Measurements from ENCODE around the gene SH3GL1. TPM values are rescaled to one million over a fixed set of nuclear protein-coding genes. Genes with fewer than 3 reads are reported as not detected.
A peak's percentile ranks its signal among the peaks of the same experiment; 100 is the strongest.

The SH3GL1 gene
- polyA plus RNA-seq, 1 of the 3 experiments (the other 2 are of a cell fraction): 82.8 TPM

DNA sequence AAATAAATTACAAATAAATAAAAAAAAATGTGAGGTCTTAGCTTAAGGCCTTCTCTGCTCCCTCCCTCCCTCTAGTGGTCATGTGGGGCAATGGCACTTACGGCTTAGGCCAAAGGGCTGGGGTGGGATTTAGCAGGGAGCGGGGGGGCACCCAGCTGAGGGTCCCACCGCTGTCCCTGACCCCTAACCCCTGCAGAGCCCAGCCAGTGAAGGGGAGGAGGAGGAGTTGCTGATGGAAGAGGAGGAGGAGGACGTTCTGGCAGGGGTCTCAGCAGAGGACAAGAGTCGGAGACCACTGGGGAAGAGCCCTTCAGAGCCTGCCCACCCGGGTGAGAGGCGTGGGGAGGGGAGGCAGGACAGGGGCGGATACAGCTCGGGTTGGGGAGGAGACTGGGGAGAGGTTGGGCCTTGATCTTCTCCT is 47.6 kb downstream of the SH3GL1 start:
- H3K9me3 ChIP-seq: no peaks in the 10 kb centered on the region
- 55% methylated on average over 6 of the region's 9 CpGs for WGBS (ENCODE audit: low lambda C conversion rate)
- POLR2A ChIA-PET: interaction anchor here (0.7 to 1.4 kb wide), 3 partner anchors 10 to 86 kb away, joined by 3 to 5 read pairs (median 3); no protein-coding TSS in a partner anchor
- no peaks in the 10 kb centered on the region for H3K4me1 ChIP-seq (ENCODE audit: control insufficient read depth in 1 of 2, insufficient read depth in 2 of 2, low read depth in 1 of 2, low read length in 1 of 2)
- CTCF ChIA-PET: interaction anchor here (0.6 to 9.7 kb wide), 35 partner anchors 9 to 120 kb away, joined by 3 to 130 read pairs (median 6); partner anchors contain the start of genes MPND, SH3GL1, SHD and STAP2
- peaks cover 14% of the 10 kb centered on the region for H3F3A ChIP-seq (replicated peaks; ENCODE audit: insufficient read depth)
- H3K9me2 ChIP-seq: no peaks in the 10 kb centered on the region
- H3K9ac ChIP-seq: no peak overlapping the region
- H3K4me3 ChIP-seq (ENCODE audit: low read depth in 2 of 2, low read length in 1 of 2): peak overlapping the region in 1 of 2 experiments; percentile 41; a peak in 1 of 4 replicates
- H3K27me3 ChIP-seq (ENCODE audit: insufficient read depth): no peaks in the 10 kb centered on the region
- H2AFZ ChIP-seq (ENCODE audit: low read depth): no peak overlapping the region
- peaks cover 4 to 11% of the 10 kb centered on the region in 2 experiments for H3K36me3 ChIP-seq (replicated peaks in 1 of 2; ENCODE audit: control insufficient read depth in 1 of 2, insufficient read depth in 2 of 2, low read length in 1 of 2)
- H4K20me1 ChIP-seq (ENCODE audit: insufficient read depth): no peaks in the 10 kb centered on the region
- no peak overlapping the region for H3K4me2 ChIP-seq
- DNase-seq: peak; percentile 88
- no peaks in the 10 kb centered on the region for H3K79me2 ChIP-seq (ENCODE audit: insufficient read depth)
- H3K27ac ChIP-seq (ENCODE audit: low read depth in 2 of 2, low read length in 1 of 2): no peak overlapping the region; a peak in 1 of 4 replicates
- TF ChIP-seq CHD2 (IDR thresholded peaks at IDR 0.05; ENCODE audit: low read length, partially characterized antibody) (no peak), SMC3 (IDR thresholded peaks at IDR 0.05; ENCODE audit: low read depth, low read length) (peak; percentile 51), TAF1 (IDR thresholded peaks at IDR 0.05; ENCODE audit: borderline replicate concordance, low read depth, low read length) (no peak), RAD21 (IDR thresholded peaks at IDR 0.05; ENCODE audit: low read length) (peak; percentile 69), RFX5 (IDR thresholded peaks at IDR 0.05; ENCODE audit: low read length) (no peak), JUND (IDR thresholded peaks at IDR 0.05) (no peak)
- TF ChIP-seq, protein P1, sequence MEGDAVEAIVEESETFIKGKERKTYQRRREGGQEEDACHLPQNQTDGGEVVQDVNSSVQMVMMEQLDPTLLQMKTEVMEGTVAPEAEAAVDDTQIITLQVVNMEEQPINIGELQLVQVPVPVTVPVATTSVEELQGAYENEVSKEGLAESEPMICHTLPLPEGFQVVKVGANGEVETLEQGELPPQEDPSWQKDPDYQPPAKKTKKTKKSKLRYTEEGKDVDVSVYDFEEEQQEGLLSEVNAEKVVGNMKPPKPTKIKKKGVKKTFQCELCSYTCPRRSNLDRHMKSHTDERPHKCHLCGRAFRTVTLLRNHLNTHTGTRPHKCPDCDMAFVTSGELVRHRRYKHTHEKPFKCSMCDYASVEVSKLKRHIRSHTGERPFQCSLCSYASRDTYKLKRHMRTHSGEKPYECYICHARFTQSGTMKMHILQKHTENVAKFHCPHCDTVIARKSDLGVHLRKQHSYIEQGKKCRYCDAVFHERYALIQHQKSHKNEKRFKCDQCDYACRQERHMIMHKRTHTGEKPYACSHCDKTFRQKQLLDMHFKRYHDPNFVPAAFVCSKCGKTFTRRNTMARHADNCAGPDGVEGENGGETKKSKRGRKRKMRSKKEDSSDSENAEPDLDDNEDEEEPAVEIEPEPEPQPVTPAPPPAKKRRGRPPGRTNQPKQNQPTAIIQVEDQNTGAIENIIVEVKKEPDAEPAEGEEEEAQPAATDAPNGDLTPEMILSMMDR (IDR thresholded peaks at IDR 0.05): peak; percentile 76

- H3K4me3 ChIP-seq (ENCODE audit: low read depth in 2 of 2, low read length in 1 of 2): no peak overlapping the region
- peaks cover 4 to 15% of the 10 kb centered on the region in 2 experiments for H3K36me3 ChIP-seq (replicated peaks in 1 of 2; ENCODE audit: control insufficient read depth in 1 of 2, insufficient read depth in 2 of 2, low read length in 1 of 2)
- H3K27ac ChIP-seq (ENCODE audit: low read depth in 2 of 2, low read length in 1 of 2): no peak overlapping the region
- POLR2A ChIA-PET: no interaction called here
- no peaks in the 10 kb centered on the region for H3K4me1 ChIP-seq (ENCODE audit: control insufficient read depth in 1 of 2, insufficient read depth in 2 of 2, low read depth in 1 of 2, low read length in 1 of 2)
- H3K79me2 ChIP-seq (ENCODE audit: insufficient read depth): no peaks in the 10 kb centered on the region
- no peaks in the 10 kb centered on the region for H3K9me2 ChIP-seq
- no peak overlapping the region for H2AFZ ChIP-seq (ENCODE audit: low read depth)
- WGBS (ENCODE audit: low lambda C conversion rate): 96% methylated on average over 9 of the region's 9 CpGs
- no peaks in the 10 kb centered on the region for H3K9me3 ChIP-seq
- H4K20me1 ChIP-seq (ENCODE audit: insufficient read depth): no peaks in the 10 kb centered on the region
- H3K27me3 ChIP-seq (ENCODE audit: insufficient read depth): no peaks in the 10 kb centered on the region
- no peak overlapping the region for H3K9ac ChIP-seq
- CTCF ChIA-PET: interaction anchor here (9.7 kb wide), 1 partner anchor 83 kb away, joined by 130 read pairs; no protein-coding TSS in a partner anchor
- no peak overlapping the region for H3K4me2 ChIP-seq
- peaks cover 14% of the 10 kb centered on the region for H3F3A ChIP-seq (replicated peaks; ENCODE audit: insufficient read depth)
- no peak for DNase-seq
- no peak for TF ChIP-seq MEF2A (IDR thresholded peaks at IDR 0.05; ENCODE audit: borderline replicate concordance, low read depth)
- TF ChIP-seq, protein P2, sequence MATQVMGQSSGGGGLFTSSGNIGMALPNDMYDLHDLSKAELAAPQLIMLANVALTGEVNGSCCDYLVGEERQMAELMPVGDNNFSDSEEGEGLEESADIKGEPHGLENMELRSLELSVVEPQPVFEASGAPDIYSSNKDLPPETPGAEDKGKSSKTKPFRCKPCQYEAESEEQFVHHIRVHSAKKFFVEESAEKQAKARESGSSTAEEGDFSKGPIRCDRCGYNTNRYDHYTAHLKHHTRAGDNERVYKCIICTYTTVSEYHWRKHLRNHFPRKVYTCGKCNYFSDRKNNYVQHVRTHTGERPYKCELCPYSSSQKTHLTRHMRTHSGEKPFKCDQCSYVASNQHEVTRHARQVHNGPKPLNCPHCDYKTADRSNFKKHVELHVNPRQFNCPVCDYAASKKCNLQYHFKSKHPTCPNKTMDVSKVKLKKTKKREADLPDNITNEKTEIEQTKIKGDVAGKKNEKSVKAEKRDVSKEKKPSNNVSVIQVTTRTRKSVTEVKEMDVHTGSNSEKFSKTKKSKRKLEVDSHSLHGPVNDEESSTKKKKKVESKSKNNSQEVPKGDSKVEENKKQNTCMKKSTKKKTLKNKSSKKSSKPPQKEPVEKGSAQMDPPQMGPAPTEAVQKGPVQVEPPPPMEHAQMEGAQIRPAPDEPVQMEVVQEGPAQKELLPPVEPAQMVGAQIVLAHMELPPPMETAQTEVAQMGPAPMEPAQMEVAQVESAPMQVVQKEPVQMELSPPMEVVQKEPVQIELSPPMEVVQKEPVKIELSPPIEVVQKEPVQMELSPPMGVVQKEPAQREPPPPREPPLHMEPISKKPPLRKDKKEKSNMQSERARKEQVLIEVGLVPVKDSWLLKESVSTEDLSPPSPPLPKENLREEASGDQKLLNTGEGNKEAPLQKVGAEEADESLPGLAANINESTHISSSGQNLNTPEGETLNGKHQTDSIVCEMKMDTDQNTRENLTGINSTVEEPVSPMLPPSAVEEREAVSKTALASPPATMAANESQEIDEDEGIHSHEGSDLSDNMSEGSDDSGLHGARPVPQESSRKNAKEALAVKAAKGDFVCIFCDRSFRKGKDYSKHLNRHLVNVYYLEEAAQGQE (IDR thresholded peaks at IDR 0.05; ENCODE audit: low read depth, low read length): no peak
- no peak for TF ChIP-seq USF2 (IDR thresholded peaks at IDR 0.05; ENCODE audit: borderline replicate concordance, low read depth, low read length)
- TF ChIP-seq PBX3 (IDR thresholded peaks at IDR 0.05): no peak
- no peak for TF ChIP-seq MXI1 (IDR thresholded peaks at IDR 0.05; ENCODE audit: low read depth, low read length)
- no peak for TF ChIP-seq NFIC (IDR thresholded peaks at IDR 0.05; ENCODE audit: borderline replicate concordance)
- TF ChIP-seq FOSL2 (IDR thresholded peaks at IDR 0.05; ENCODE audit: borderline replicate concordance, low read depth): no peak
- TF ChIP-seq SMC3 (IDR thresholded peaks at IDR 0.05; ENCODE audit: low read depth, low read length): no peak
- TF ChIP-seq TCF12 (IDR thresholded peaks at IDR 0.05): no peak
- TF ChIP-seq, protein P3, sequence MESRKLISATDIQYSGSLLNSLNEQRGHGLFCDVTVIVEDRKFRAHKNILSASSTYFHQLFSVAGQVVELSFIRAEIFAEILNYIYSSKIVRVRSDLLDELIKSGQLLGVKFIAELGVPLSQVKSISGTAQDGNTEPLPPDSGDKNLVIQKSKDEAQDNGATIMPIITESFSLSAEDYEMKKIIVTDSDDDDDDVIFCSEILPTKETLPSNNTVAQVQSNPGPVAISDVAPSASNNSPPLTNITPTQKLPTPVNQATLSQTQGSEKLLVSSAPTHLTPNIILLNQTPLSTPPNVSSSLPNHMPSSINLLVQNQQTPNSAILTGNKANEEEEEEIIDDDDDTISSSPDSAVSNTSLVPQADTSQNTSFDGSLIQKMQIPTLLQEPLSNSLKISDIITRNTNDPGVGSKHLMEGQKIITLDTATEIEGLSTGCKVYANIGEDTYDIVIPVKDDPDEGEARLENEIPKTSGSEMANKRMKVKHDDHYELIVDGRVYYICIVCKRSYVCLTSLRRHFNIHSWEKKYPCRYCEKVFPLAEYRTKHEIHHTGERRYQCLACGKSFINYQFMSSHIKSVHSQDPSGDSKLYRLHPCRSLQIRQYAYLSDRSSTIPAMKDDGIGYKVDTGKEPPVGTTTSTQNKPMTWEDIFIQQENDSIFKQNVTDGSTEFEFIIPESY (IDR thresholded peaks at IDR 0.05; ENCODE audit: borderline replicate concordance, low read depth): no peak
- TF ChIP-seq RXRA (IDR thresholded peaks at IDR 0.05; ENCODE audit: borderline replicate concordance, low read depth): no peak
- TF ChIP-seq ELF1 (IDR thresholded peaks at IDR 0.05): no peak
- TF ChIP-seq TEAD4 (IDR thresholded peaks at IDR 0.05; ENCODE audit: borderline replicate concordance, insufficient read depth): no peak
Observed at GRCh38 chr19:4350726-4351125, 49.6 kb downstream of the SH3GL1 start.
